GM18520 (cell line): ENCODE measurements around the gene MATN1.

Source experiments
- ATAC-seq: cut with Tn5 transposase; IDR thresholded peaks from one replicate; pipeline ENCODE4 v1.9.1; 2021; ENCODE audit not compliant: unreplicated experiment

MATN1 gene

GRCh38 chr1:30684881-30685795, 38.2 kb downstream of the MATN1 start:
- ATAC-seq: no peak

DNA sequence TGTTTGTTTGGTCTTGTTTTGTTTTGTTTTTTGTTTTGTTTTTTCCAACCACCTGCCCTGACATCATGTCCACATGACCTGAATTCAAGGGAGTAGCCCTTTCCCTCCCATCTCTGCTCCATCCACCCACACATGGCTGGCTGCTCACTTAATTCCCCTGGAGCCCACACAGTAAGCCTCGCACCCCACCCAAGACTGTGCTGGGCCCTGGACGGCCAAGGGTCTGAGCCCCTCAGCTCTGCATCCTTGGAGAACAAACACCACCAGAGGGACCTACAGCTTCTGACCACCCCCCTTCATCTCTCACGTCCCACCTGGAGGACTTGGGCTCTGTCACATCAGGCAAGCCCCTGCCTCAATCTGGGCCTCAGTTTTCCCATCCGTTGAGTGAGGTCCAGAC, 39.1 kb downstream of the MATN1 start:
- ATAC-seq: no peak

GRCh38 chr1:30683699-30684098, 39.7 kb downstream of the MATN1 start:
- ATAC-seq: no peak

DNA sequence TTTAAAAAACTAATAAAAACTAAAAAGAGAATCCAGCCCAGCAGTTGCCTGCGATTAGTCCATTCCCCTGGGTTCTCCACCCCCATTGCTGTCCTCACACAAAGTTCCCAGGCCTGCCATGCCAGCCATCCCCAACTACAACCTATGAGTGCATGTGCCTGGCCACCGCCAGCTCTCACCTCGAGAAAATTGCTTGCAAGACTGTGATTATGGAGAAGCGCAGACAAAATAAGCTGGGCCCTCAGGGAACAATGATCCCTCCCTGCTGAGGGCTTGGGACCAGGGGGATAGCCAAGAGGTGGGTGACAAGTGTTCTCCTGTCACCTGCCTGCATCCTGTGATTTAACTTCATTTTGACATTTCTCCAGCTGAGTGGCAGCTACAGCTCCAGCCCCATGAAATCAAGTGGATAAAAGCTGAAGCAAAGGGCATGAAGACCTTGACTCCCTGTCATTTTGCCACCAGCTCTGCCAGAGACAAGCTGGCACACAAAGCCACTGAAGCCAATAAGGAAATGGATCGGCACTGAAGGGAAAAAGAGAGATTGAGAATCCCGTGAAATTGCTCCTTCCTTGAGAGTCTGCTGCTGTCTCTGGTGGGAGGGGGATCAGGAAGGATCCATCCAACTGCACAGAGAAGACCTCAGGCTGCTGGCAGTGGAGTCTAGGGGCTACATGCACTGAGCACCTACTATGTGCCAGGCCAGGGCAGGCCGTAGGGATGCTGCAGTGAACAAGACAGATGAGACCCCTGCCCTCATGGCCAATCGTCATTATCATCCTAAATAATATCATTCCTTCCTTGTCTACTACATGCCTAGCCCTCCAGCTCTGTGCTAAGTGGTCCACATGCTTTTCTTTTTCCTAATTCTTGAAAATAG, 40.7 kb downstream of the MATN1 start:
- no peak for ATAC-seq

DNA sequence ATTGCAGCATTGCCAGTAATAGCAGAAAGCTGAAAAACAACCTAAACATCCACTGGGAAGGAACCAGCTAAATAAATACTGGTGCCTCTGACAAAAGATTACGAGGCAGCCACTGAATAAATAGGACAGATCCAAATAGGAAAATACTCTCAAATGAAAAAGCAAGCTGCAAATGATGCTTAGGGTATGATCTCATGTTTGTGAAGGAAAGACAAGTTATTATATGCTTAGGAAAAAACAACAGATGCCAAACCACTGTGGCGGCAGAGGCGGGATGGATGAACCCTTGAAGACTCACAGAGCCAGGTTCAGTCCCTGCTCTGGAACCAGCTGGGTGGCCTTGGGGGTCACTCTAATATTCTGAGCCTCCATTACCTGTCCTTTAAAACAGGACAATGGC, 41.6 kb downstream of the MATN1 start:
- ATAC-seq: no peak

DNA sequence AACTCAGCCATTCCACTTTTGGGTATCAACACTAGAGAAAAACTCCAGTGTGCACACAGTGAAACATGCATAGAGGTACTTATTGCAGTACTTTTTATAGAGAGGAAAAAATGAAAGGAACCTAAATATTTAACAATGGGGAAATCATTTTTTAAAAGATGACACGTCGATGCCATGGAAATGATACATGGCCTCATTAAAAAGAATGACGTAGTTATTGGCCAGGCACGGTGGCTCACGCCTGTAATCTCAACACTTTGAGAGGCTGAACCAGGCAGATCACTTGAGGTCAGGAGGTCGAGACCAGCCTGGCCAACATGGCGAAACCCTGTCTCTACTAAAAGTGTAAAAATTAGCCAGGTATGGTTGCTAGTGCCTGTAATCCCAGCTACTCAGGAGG, 42.5 kb downstream of the MATN1 start:
- ATAC-seq: no peak

- no peak for ATAC-seq
Observed at GRCh38 chr1:30680429-30680828, 43.0 kb downstream of the MATN1 start.

DNA sequence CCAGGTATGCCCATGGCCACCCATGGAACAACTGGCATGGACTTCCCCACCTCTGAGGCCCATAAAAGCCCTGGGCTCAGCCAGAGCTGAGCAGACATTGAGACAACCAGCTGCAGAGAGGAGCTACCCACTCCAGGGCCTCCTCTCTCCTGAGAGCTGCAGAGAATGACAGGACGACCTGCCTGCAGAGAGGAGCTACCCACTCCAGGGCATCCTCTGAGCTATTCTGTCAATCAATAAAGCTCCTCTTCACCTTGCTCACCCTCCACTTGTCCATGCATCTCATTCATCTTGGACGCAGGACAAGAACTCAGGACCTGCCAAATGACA, 43.4 kb downstream of the MATN1 start:
- ATAC-seq: no peak

- ATAC-seq: no peak
Observed at GRCh38 chr1:30679201-30679975, 44.0 kb downstream of the MATN1 start.

GRCh38 chr1:30678209-30678608, 45.2 kb downstream of the MATN1 start:
- no peak for ATAC-seq

GRCh38 chr1:30677471-30677870, 45.9 kb downstream of the MATN1 start:
- no peak for ATAC-seq

- ATAC-seq: no peak
Observed at GRCh38 chr1:30675761-30676160, 47.6 kb downstream of the MATN1 start.

GRCh38 chr1:30675289-30675688, 48.1 kb downstream of the MATN1 start:
- ATAC-seq: no peak

DNA sequence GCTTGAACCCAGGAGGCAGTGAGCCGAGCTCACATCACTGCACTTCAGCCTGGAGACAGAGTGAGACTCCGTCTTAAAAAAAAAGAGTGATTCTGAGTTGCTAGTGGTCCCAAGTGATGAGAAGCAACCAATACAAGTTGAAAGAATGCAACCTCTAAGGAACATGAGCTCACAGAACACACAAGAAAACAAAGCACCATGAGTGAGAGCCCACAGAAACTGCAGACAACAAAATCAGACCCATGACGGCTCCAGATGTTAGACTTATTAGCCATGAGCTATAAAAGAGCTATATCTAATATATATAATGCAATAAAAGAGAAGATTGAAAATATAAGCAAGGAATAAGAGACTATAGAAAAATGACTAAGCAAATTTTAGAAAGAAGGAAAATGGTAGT, 50.0 kb downstream of the MATN1 start:
- no peak for ATAC-seq

- no peak for ATAC-seq
Observed at GRCh38 chr1:30672661-30673060, 50.7 kb downstream of the MATN1 start.

DNA sequence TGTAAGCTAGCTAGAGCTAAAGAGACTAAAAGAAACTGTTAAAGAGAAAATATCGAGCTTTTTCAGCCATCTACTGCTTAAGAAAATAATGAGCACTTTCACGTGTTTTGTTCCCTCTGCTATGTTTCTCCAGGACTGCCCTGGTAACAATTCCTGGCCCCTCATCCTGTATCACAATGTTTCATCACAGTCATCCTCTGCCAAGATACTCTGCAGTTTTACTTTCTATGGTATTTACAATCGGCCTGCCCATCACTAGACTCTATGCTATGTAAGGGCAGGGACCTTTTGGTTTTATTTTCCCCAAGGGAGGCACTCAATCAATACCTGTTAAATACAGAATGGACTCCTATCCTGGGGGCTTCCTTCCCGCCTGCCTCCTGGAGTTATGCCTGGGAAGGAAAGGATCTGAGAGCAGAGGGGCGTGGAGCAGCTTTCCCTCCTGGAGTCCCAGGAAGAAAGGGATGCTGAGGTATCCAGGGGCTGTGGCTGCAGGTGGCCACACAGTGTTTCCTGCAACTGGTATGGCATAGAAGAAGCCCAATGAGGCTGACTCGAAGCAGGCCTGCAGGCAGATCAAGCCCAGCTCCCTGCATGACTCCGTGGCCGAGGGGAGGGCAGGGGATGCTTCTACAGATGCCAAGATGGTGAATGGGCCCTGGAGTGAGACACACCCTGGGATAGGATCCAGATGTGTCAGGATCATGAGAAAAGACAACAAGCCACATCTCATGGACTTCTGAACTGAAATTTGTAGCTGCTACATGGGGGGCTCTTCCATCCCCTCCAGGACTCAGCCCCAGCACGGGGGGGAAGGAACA, 52.9 kb downstream of the MATN1 start:
- ATAC-seq: no peak

DNA sequence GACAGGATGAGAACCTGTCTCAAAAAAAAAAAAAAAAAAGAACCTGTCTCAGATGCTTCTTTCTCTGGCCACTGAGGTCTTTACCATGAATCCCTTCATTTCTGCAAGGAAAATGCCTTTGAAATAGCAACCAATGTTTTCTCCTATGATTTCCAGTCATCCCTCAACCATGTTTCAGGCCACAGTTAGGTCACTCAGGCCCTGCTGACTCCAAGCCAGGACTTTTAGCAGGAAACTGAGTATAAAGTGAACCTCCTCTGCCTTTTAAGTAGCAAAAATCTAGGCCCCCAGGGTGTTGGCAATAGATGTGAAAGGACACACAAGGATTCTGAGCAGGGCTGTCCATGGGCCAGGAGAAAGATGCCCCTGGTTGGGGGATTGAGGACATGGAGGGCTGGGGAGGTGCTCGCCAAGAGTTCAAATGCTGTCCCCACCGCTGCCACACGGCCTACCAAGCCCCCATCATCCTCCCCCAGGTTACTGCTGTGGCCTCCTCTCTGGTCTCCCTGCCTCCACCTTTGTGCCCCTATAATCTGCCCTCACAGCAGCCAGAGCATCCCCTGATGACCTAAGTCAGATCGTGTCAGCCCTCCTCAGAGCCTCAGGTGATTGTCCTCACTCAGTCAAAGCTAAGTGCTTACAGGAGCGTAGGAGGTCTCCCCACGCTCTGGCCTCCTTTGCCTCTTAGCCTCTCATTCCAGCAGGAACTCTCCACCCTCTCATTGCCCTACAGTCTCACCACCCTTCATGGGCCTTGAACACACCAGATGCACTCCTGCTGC, 54.6 kb downstream of the MATN1 start:
- ATAC-seq: no peak

GRCh38 chr1:30668024-30668423, 55.4 kb downstream of the MATN1 start:
- ATAC-seq: no peak

DNA sequence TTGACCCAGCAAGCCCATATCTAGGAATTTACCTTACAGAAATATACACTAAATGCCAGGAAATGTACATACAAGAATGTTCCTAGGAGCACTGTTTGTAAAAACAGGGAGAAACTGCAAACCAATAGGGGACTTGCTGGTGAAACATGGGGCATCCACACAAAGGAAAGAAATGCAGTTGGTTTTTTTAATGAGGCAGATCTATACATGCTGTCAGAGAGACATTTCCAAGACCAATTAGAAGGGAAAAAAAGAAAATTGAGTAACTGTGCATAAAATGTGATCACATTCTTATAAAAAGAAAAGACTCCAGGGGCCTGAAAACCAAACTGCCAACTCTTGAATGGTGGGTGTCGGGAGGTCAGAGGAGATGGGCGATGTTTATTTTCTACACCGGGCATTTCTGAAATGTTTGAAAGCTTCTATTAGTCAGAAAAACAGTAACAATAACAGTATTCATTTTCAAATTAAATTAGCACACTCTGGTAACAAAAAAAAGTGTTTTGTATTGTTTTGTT, 56.6 kb downstream of the MATN1 start:
- ATAC-seq: no peak
